Measurements from ENCODE around the gene RRP9.
A peak's percentile ranks its signal among the peaks of the same experiment; 100 is the strongest.

RRP9 gene

DNA sequence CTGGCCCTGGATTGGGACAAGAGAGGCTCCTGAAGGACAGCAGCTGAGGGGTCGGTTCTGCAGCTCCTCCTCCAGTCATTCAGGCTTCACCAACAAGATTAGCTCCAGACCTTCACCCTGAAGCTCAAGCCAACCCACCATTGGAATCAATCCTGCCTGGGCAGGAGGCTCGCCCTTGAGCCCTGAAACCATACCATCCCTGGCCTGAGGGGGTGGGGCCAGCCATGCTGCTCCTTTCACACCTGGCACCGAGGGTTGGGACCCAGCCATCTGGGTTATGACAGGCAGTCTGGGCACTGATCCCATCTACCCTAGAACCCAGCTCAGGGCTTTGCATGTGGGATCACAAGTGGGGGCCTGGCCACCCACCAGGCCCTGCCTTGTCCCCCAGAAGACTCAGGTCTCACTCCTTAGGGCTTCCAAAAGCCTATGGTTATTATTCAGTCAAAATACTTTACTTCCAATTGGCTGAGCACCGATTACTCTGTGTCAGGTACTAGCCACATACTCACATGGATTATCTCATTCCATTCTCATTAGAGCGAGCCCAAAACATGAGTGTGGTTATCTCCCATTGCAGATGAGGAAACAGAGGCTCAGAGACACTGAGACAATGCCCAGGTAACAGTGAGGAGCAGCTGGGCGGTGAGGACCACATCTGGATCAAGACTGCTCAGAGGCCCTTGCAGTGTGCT is 29.0 kb upstream of the RRP9 start:
- no peak for DNase-seq

DNA sequence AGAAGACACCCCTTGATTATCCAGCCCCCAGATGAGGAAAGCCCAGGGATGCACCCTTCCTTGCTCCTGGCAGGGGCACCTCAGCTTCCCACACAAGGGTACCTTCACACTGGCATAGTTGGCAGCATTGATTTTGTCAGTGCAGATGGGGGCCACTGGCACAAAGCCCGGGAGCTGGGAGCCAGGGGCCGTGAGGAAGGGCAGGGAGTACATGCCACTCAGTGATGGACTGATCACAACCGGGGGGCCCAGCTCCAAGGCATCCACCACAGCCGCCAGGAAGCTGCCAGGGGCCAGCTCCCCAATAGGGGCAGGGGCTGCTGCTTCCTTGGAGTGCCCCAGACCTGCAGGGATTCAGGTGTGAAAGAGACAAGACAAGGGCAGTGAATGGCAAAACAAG is 28.1 kb upstream of the RRP9 start:
- no peak for DNase-seq

DNA sequence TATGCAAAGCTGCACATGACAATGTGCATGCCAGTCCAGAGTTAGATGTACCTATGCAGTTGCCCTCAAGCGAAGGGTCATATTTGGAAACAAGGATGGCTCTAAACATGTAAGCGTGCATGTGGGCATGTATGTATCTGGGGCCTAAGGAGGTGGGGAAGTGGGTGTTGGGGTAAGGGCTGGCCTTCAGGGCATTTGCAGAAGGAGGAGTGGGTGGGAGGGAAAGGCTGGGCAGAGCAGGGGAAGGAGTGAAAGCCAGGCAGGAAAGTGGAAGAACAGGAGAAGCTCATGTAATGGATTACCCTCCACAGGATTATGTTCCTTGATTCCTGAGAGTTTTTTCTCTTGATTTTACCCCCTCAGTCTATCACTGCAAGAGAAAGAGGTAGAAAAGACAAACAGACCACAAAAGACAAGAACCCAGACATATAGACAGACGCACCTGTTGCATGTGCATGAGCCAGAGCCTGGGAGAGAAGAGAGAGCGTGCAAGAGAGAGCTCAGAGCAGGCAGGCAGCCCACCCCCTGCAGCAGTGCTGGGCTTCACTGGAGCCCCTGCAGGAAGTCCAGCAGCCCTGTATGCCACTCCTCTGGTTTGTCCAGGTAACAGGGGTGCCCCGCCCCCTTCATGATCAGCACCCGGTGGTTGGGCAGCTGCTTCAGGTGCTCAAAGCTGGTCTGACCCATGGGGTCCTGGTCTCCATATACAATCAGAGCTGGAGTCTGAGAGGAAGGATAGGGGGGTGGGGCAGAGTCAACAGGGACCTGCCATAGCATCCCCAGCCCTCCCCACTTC is 27.4 kb upstream of the RRP9 start:
- DNase-seq, result no peak

DNA sequence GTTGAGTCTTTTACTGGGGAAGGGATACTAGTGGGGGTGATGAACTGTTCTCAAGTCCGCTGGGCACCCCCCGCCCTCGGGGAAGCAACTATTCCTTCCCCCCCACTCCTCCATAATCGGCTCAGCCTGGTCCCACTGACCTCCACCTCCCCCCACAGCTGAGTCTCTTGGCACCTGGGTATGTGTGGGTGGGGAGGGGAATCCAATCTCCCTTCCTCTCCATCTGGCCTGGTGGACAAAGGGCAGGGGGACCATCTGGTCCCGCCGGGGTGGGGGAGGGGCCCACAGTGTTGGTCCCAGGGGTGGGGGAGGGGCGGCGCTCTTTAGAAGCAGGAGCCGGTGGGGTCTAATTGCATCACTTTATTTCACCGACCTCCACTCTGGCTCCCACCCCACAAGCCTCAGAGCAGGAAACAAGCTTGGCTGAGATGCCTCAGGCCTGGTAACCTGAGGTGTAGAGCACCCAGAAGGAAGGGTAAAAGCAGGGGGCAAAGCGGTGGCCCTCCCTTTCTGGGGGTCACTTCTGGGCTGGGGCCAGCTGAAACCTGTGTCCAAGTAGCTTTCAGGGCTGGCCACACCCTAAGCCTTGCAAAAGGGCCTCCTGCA is 26.6 kb upstream of the RRP9 start:
- DNase-seq, result no peak

DNA sequence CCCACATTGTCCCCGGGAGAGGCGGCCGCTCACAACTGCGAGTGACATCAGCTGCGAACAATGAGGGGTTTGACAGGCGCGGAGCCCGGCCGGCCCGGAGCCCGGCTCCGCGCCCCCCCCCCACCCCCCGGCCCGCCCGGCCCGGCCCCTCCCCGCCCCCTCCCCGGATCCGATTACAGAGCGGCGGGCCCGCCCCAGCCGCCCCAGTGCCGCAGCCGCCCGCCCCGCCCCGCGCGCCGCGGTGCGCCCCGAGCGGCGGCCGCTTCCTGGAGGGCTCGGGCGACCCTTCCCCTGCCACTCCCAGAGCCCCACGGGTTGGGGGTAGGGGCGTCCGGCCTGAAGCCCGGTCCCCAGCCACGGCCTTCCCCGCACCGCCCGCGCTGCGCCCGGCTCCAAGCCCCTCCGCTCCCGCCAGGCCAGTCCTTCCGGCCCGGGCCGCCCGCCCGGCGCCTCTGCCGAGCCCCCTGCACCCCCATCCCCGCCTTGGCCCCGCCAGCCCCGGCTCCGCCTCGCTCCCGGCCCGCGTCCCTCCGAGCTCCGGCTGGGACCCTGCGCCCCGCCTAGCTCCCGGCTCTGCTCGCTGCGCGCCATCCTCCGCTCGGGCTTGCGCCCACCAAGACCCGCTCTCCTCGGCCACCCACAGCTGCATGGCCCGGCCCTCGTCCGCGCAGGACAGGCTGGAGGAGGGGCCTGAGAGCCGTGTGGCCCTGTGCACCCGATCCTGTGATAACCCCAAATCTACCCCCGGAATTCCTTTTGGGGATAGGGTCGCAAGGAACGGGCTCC is 25.9 kb upstream of the RRP9 start, which contains the start of gene PCBP4:
Gene PCBP4 (minus strand): TSS at position 71 of the 786 bp plus-strand sequence. CDS start 6,214 bp downstream, outside the sequence.
- DNase-seq, result peak; percentile 28

DNA sequence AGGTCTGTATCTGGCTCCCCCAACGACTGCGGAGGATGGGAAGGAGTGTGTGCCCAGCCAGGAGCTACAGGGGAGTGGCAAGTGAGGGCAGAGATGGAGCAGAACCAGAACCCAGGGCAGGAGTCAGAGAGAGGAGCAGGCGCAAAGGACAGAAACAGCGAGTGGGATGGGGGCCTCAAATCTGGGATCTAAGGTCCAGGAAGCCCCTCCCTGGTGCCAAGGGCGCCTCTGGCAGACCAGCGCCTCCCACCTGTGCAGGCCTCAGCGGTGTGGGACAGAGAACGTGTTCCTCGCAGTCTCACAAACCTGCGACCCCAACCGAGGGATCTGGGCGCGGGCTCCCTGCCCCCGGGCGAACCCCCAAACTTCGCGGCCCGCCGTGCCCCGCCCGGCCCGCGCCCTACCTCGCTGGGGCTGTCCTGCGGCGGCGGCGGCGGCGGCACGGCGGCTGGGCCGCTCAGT is 25.2 kb upstream of the RRP9 start:
- DNase-seq, result no peak

DNA sequence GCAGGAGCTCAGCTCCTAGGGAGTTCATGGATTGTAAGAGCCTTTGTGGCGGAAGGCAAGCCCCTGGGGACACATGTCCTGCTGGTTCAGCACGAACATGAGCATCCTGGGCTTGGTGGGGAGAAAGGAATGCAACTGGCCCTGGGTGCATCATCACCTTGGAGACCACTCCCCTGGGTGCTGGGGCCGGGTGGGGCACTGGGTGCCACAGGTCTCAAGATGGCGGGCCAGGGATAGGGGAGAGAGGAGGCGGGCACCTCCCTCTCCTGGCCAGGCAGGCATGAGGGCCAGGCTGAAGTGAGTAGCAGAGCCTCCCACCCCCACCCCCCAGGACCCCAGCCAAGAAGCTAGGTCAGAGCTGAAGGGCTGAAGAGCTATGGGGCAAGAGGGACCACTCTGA is 24.8 kb upstream of the RRP9 start:
- no peak for DNase-seq

DNA sequence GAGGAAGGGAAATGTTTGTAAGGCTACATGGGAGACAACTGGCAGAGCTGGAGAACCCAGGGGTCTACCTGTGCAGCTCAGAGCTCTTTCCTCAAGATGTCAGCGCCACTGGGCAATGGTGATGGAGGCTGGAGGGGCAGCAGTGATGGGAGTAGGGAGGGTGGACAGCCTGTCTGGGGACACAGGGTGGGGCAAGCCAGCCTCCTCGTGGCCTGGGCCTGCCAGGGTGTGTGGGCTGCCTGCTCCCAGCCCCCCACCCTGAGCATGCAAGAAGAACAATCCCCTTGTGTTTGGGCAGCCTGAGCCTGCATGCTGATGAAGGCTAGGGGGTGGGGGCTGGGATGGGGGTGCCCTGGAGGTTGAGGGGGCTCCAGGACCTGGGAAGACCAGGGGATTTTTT is 24.3 kb upstream of the RRP9 start:
- no peak for DNase-seq

DNA sequence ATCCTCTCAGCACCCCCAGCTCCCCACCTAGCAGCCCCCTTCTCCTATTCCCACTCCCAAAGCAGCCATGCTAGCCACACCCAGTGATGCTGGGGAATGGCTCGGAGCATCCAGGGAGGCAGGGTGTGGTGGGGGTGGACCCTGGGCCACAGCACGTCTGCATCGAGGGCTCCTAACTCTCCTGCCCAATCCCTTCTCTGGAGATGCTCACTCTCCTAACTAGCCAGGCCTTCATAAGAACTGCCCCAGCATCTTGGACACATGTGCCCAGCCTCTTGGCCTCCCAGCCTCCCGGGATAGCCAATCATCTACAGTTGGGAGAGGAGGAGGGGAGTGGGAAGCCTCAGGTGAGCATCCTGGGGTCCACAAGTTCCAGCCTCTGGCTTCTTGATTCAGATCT is 22.8 kb upstream of the RRP9 start:
- no peak for DNase-seq

DNA sequence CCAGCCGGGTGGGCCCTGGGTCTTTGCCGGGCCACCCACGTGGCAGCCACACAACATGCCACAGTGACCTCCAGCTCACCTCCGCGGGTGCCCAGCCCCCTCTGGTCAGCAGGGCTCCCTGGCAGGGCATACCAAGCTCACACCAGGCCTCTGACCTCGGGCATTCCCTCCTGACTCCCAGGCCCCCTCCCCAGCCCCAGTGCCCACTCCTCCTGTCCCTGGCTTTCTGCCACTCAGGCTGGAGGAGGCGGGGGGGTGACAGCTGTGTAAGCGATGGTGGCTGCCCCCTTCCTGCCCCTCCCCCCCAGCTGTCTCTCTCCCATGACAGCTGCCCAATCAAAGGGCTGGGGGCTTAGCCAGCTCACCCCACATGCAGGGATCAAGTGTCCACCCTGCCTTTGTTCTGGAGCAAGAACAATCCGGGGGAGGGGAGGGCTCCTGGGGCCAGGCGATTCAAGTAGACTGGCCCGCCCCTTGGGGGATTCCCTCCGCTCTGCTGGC is 22.3 kb upstream of the RRP9 start:
- peak; percentile 6 for DNase-seq

DNA sequence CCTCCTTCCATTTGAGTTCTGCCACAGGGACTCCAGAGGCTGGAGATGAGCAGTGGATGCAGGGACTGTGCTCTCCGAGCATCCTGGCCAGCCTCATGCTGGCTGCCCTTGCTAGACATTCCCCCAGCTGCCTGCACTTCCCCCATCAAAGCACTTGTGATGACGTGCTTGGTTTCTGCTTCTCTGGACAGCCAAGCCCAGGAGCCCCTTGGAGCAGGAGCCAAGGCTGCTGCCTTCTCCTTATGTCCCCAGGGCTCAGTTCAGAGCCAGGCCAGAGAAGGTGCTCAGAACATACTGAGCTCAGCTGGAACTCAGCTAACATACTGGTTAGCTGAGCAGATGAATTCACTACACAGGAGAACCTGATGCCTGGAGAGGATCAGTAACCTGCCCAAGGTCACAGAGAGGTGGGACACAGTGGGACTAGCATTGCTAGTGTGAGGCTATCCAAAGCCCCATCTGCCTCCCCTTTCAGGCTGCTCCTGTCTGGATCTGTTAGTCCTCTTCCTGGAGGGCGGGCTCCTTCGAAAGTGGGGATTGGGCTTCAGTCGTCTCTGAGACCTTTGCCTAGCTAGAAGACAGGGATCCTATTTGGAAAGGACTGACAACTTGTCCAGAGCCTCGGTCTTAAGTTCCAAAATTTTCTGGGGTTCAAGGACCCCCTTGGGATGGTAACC is 21.3 kb upstream of the RRP9 start:
- no peak for DNase-seq

DNA sequence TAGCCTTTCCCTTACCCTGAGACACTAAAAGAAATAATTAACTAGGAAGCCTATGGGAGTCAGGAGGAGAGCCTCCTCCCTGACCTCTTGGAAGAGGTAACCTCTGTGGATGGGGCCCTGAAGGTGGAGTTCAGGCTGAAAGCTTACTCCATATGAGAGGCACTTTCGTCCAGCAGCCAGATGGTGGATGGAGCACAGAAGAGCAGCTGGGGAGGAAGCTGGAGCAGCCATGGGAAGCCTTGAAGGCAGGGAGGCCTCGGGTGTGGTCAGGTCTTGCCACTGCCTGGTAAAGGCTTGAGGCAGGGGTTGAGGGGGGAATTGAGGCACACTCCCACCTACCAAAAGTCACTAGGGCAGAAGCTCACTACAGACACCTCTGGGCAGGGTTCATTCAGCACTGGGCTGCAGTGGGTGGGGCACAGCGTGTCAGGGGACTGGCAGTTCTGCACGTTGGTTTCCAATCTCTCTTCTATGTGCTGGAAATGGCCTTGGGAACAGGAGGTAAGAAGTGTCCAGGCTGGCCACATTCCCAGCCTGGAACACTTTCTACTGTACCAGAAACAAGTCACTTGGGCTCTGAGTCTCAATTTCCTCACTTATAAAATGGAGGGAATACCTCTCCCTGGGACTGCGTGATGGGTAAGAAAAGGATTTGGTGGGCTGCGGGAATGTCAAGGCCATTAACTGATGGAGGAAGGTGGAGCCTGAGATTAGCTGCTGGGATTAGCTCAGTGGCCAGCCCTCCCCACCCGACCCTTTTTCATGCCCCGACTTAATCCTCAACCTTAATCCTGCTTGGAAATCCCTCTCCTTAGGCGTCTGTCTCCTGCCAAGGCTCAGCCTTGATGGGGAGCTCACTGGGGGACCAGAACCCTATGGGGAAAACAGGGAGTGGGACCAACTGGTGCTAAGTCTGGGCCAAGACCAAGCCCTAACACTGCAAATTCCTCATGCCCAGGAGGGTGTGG is 20.2 kb upstream of the RRP9 start:
- DNase-seq, result no peak

DNA sequence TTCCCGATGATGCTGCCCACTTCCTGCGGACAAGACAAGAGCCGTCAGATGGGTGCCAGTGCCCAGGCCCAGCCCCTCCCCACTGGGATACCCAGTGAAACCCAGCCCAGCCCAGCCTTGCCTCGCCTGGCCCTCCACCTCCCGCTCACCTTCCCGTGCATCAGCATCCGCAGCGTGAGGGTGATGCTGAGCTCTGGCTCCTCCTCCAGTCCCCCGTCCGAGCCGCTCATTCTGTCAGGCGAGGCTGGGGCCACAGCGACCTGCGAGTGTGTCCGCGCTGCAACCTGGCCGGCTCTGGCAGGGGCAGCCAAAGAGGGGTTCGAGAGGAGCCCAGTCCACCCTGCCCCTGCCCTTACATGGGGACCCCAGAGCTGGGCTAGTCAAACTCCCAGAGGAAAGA is 19.3 kb upstream of the RRP9 start:
- no peak for DNase-seq

DNA sequence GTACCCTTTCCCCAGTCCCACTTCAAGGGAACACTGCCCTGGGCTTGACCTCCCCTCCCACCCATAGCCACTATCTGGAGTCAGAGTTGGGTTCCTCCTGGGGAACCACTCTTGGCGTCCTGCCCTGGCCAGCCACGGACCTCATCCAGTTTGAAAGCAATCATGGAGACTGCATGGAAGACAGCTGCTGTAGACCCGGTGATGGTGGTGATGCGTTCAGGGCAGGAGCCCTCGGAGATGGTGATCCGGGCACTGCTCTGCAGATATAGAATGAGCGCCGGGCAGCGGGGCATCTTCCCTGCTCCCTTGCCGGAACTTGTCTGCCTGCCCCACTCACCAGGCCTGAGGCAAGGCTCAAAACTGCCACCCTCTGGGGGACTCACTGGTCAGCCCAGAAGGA is 18.7 kb upstream of the RRP9 start:
- no peak for DNase-seq

DNA sequence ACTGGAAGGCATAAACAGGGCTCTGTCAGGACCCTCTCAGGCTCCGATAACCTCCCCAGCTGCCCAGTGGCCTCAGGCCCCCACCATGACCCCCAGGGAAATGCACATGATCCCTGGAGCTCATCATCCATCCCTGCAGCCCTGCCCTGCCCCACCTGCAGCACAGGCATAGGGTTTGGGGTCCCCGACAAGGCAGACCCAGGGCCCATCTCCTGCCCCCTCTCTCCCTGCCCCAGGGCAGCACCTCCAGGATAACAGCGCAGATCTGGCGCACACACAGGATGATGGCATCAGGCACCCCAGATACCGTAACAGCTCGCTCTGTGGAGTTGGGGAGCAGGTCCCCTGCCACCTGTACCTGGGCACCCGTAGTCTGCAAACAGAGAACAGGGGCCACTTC is 17.9 kb upstream of the RRP9 start:
- no peak for DNase-seq

DNA sequence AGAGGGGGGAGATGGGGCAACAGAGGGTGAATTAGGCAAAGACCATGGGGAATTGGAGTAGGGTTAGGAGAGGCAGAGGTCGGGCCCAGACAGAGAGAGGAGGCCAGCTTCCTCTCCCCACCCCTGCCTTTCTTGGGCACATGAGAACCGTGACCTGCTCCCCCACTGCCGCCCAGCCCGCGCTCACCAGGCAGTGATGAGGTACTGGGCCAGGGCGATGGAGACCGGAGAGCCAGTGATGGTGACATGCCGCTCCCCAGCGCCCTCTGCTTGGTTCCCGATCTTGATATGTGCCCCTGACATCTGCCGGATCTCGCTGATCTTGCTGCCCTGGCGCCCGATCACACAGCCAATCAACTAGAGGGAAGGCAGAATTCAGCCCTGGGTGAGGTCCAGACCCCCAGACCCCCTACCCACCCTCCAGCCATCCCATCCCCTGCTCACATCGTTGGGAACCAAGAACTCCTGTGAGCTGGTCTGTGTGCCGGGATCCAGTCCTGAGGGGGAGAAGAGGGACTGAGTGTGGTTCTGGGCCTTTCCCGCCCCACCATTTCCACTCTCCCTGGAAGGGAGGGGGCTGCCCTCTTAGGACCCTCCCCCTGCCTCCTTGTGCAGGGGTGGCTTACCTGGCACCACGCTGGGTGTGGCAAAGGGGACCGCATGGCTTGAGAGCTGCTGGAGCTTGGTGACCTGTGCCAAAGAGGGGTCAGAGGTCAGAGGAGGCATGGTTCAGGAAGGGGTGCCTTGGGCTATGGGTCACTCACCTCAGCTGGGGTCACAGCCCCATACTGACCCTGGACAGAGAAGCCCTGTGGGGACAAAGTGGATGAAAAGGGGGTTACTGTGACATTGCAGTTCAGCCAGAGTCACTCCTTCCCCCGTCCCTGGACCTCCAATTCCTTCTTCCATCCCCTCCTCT is 17.2 kb upstream of the RRP9 start:
- no peak for DNase-seq

DNA sequence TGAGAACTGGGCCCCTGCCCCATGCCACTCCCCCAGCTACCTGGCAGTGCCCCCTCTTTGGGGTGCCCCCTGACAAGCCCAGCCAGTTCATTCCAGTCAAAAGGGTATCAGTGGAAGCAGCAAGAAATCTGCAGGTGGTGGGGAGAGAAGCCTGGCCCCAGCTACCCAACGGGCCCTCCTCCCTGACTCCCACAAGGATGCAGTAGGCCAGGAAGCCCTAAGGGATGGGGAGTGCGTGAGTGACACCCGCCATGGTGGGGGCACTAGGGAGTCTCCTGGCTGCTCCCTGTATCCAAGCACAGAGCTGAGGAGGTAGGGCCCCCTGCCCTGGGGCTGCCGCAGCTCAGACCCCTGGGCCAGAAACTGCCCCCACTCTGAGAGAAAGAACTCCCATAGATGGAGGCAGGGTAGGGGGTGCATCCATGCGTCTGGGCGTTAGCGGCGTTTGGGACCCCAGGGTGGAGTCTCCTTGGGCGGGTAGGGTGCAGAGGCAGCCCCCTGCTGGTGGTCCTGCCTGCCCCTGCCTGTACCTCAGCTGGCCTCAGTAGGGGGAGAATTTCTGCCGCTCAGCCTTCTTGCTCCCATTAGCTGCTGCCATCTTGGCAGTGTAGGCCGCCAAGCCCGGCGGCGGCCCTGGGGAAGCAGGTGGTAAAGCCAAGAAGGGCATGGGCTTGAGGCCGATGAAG is 16.0 kb upstream of the RRP9 start:
- no peak for DNase-seq

DNA sequence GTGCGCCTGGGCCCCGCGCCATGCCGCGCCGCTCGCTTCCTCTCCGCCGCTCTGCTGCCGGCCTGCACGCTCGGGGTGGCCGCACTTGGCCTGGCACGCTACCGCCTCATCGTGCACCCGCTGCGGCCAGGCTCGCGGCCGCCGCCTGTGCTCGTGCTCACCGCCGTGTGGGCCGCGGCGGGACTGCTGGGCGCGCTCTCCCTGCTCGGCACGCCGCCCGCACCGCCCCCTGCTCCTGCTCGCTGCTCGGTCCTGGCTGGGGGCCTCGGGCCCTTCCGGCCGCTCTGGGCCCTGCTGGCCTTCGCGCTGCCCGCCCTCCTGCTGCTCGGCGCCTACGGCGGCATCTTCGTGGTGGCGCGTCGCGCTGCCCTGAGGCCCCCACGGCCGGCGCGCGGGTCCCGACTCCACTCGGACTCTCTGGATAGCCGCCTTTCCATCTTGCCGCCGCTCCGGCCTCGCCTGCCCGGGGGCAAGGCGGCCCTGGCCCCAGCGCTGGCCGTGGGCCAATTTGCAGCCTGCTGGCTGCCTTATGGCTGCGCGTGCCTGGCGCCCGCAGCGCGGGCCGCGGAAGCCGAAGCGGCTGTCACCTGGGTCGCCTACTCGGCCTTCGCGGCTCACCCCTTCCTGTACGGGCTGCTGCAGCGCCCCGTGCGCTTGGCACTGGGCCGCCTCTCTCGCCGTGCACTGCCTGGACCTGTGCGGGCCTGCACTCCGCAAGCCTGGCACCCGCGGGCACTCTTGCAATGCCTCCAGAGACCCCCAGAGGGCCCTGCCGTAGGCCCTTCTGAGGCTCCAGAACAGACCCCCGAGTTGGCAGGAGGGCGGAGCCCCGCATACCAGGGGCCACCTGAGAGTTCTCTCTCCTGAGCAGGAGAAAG is 14.4 kb upstream of the RRP9 start:
- no peak for DNase-seq
